ENCODE data around the gene TRIM2.

DNA sequence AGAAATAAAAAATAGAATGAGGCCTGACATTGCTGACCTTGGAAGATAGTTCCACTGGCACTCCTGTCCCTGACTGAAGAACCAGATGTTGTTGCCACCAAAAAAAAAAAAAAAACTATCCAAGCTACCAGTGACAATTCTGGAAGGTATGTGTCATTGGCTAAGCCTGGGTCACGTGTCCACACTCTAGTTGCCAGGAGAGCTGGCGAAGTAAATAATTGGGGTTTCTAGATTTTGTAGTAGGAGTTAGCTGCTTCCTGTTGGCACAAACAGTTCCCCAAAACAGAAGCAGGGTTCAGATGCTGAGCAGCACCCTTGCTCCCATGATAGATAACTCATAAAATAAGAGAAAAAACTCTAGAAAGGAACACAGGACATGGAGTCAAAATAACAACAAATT lies 160.8 kb downstream of the TRIM2 start:
- TF ChIP-seq, protein P1, sequence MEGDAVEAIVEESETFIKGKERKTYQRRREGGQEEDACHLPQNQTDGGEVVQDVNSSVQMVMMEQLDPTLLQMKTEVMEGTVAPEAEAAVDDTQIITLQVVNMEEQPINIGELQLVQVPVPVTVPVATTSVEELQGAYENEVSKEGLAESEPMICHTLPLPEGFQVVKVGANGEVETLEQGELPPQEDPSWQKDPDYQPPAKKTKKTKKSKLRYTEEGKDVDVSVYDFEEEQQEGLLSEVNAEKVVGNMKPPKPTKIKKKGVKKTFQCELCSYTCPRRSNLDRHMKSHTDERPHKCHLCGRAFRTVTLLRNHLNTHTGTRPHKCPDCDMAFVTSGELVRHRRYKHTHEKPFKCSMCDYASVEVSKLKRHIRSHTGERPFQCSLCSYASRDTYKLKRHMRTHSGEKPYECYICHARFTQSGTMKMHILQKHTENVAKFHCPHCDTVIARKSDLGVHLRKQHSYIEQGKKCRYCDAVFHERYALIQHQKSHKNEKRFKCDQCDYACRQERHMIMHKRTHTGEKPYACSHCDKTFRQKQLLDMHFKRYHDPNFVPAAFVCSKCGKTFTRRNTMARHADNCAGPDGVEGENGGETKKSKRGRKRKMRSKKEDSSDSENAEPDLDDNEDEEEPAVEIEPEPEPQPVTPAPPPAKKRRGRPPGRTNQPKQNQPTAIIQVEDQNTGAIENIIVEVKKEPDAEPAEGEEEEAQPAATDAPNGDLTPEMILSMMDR (IDR thresholded peaks at IDR 0.05), result no peak
- TF ChIP-seq POLR2A (IDR thresholded peaks at IDR 0.05), result no peak

Measured in heart left ventricle (tissue), 13 donors.